Fibroblast of lung (primary cell): Measurements from ENCODE around the gene VPS37D. TPM values are rescaled to one million over a fixed set of nuclear protein-coding genes. Genes with fewer than 3 reads are reported as not detected.
"Not testable (repeated sequence)": the region's sequence is repeated elsewhere in the genome, so short reads cannot be mapped to it uniquely, and the experiment has no call there.

Experiments used
- DNase-seq, 2 donors: peaks; one replicate each; pipeline versions ENCODE4 v3.0.0 to v3.0.0-alpha.2; 2010; ENCODE audit warnings: low read depth in 2 of 2
- H2AFZ ChIP-seq: 2 replicates; pipeline ENCODE4 v1.5.1; 2012; ENCODE audit warnings: low read length, control low read depth, inconsistent platforms
- H3K27ac ChIP-seq: 2 replicates; pipeline ENCODE4 v1.5.1; 2011; ENCODE audit warnings: low read length, control low read depth; ENCODE audit not compliant: insufficient read depth
- H3K27me3 ChIP-seq: 2 replicates; pipeline ENCODE4 v1.5.1; 2011; ENCODE audit warnings: mild to moderate bottlenecking, low read length; ENCODE audit not compliant: control insufficient read depth, insufficient read depth
- H3K36me3 ChIP-seq: 2 replicates; pipeline ENCODE4 v1.5.1; 2011; ENCODE audit warnings: low read length; ENCODE audit not compliant: control insufficient read depth, insufficient read depth
- H3K4me1 ChIP-seq: 2 replicates; pipeline ENCODE4 v1.5.1; 2011; ENCODE audit warnings: low read length; ENCODE audit not compliant: control insufficient read depth, insufficient read depth; ENCODE audit errors: extremely low read depth
- H3K4me2 ChIP-seq: 2 replicates; pipeline ENCODE4 v1.5.1; 2011; ENCODE audit warnings: low read length, control low read depth; ENCODE audit not compliant: insufficient read depth; ENCODE audit errors: extremely low read depth
- H3K4me3 ChIP-seq, 4 experiments: fragments of 200-600 bp in 1 of 4; sonication (generic) in 1 of 4; replicated peaks in 1 of 4; 2 replicates each; pipeline ENCODE4 v1.5.1; 2011 to 2016; ENCODE audit warnings: low read length in 4 of 4, low read depth in 3 of 4, mild to moderate bottlenecking in 3 of 4, control low read depth in 2 of 4, inconsistent platforms in 1 of 4, mixed read lengths in 1 of 4; ENCODE audit not compliant: insufficient read depth in 1 of 4; ENCODE audit errors: control extremely low read depth in 1 of 4
- H3K79me2 ChIP-seq: 2 replicates; pipeline ENCODE4 v1.5.1; 2012; ENCODE audit warnings: mild to moderate bottlenecking, low read length, inconsistent platforms; ENCODE audit not compliant: control insufficient read depth, insufficient read depth
- H3K9ac ChIP-seq: 2 replicates; pipeline ENCODE4 v1.5.1; 2011; ENCODE audit warnings: mild to moderate bottlenecking, low read length, control low read depth; ENCODE audit not compliant: insufficient read depth
- H3K9me3 ChIP-seq: 2 replicates; pipeline ENCODE4 v1.5.1; 2012; ENCODE audit warnings: low read depth, low read length; ENCODE audit not compliant: control insufficient read depth, insufficient read depth
- H4K20me1 ChIP-seq: 2 replicates; pipeline ENCODE4 v1.5.1; 2011; ENCODE audit warnings: low read length; ENCODE audit not compliant: control insufficient read depth, insufficient read depth; ENCODE audit errors: extremely low read depth
- CTCF ChIP-seq, 2 donors: IDR thresholded peaks in 1 of 2; conservative IDR thresholded peaks in 1 of 2; 1 replicate in 1 of 2; 2 replicates in 1 of 2; pipeline ENCODE4 v1.5.1; 2011 to 2012; ENCODE audit warnings: low read length in 2 of 2, control low read depth in 1 of 2, inconsistent platforms in 1 of 2, low read depth in 1 of 2, mild to moderate bottlenecking in 1 of 2
- EZH2 ChIP-seq: IDR thresholded peaks from 2 replicates; pipeline ENCODE4 v1.5.1; 2012; ENCODE audit warnings: low read length, control low read depth, mild to moderate bottlenecking; ENCODE audit errors: missing control alignments
- polyA plus RNA-seq, 2 donors: library from polyadenylated mRNA; depleted of rRNA in 1 of 2; stranded (reverse) in 1 of 2; unstranded in 1 of 2; fragments of >200 nt; gene quantifications; 2 replicates each; pipeline ENCODE4 v1.2.1, GENCODE V29; 2011 to 2012; ENCODE audit warnings: missing spikeins in 1 of 2
- total RNA-seq: library from RNA; depleted of rRNA; stranded (reverse); fragments of >200 nt; gene quantifications from 2 replicates; pipeline ENCODE4 v1.2.1, GENCODE V29; 2014

Gene VPS37D
- total and polyA plus RNA-seq, 2 donors (not counting 1 experiment from before 2014, with no cell fraction given) = 0.87 to 6.8 TPM

- H3K4me3 ChIP-seq = no peak overlapping the region
- H3K27me3 ChIP-seq = no peaks in the 10 kb centered on the region
- no peaks in the 10 kb centered on the region for H4K20me1 ChIP-seq
- peaks cover 45% of the 10 kb centered on the region for H3K79me2 ChIP-seq
- no peaks in the 10 kb centered on the region for H3K4me1 ChIP-seq
- no peak for TF ChIP-seq EZH2
- TF ChIP-seq CTCF (conservative IDR thresholded peaks at IDR 0.05 in 1 of 2, IDR thresholded peaks at IDR 0.05 in 1 of 2; ENCODE audit: low read depth in 1 of 2, low read length in 2 of 2) = no peak
- H2AFZ ChIP-seq = no peak overlapping the region
- H3K36me3 ChIP-seq = peaks cover 12% of the 10 kb centered on the region
- no peak overlapping the region for H3K27ac ChIP-seq
- H3K9ac ChIP-seq = no peak overlapping the region
- no peak overlapping the region for H3K4me2 ChIP-seq
- DNase-seq = no peak
- no peaks in the 10 kb centered on the region for H3K9me3 ChIP-seq
These were observed 41.4 kb downstream of the VPS37D start for GRCh38 chr7:73708961-73709549.

GRCh38 chr7:73712773-73713172 lies 45.1 kb downstream of the VPS37D start:
- Histone ChIP-seq H3K36me3 (peaks cover 2% of the 10 kb centered on the region), H3K4me1 (peaks cover 22% of the 10 kb centered on the region), H3K9me3 (no peaks in the 10 kb centered on the region), H3K4me3 (no peak overlapping the region), H3K79me2 (peaks cover 69% of the 10 kb centered on the region), H3K27me3 (no peaks in the 10 kb centered on the region), H3K4me2 (no peak overlapping the region), H3K27ac (no peak overlapping the region), H4K20me1 (no peaks in the 10 kb centered on the region), H2AFZ (no peak overlapping the region), H3K9ac (no peak overlapping the region)
- no peak for TF ChIP-seq EZH2
- TF ChIP-seq CTCF (conservative IDR thresholded peaks at IDR 0.05 in 1 of 2, IDR thresholded peaks at IDR 0.05 in 1 of 2; ENCODE audit: low read depth in 1 of 2, low read length in 2 of 2) = no peak
- no peak for DNase-seq

- Histone ChIP-seq H3K79me2 (peaks cover 72% of the 10 kb centered on the region), H3K4me1 (peaks cover 26% of the 10 kb centered on the region)
- H4K20me1 ChIP-seq, H3K4me2 ChIP-seq, H3K27ac ChIP-seq, H3K27me3 ChIP-seq, DNase-seq, H2AFZ ChIP-seq, H3K4me3 ChIP-seq, H3K9me3 ChIP-seq, H3K36me3 ChIP-seq, H3K9ac ChIP-seq: not testable (repeated sequence)
These were observed 45.7 kb downstream of the VPS37D start for GRCh38 chr7:73713319-73713718.
